Measurements from ENCODE around the gene EPHA6.
"Not testable (repeated sequence)": the region's sequence is repeated elsewhere in the genome, so short reads cannot be mapped to it uniquely, and the experiment has no call there.

EPHA6 gene

DNA sequence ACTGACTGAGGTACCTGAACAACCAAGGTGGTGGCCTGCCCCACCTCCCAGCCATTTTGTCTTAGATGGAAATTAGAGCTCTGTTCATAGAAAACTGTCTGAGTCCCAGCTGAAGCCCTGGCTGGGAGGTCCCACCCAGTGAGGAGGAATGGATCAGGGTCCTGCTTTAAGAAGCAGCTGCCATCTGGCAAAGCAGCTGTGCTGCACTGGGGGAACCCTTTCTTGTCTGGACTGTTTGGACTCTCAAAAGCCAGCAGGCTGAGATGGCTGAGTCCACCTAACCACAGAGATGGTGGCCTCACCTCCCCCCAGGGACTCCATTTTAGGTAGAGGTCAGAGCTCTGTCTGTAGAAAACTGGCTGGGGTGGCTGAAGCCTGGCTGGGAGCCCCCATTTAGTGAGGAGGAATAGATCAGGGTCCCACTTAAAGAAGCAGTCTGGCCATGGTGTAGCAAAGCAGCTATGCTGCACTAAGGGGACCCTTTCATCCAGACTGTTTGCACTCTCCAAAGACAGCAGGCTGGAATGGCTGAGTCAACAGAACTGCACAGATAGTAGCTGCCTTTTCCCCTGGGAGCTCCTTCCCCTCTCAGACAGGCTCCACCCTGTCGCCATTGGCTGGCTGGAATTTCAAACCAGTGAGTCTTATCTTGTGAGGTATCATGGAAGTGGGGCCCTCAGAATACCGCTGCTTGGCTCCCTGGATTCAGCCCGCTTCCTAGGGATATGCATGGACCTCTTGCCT lies 116.9 kb downstream of the EPHA6 start:
- no peak for DNase-seq

DNA sequence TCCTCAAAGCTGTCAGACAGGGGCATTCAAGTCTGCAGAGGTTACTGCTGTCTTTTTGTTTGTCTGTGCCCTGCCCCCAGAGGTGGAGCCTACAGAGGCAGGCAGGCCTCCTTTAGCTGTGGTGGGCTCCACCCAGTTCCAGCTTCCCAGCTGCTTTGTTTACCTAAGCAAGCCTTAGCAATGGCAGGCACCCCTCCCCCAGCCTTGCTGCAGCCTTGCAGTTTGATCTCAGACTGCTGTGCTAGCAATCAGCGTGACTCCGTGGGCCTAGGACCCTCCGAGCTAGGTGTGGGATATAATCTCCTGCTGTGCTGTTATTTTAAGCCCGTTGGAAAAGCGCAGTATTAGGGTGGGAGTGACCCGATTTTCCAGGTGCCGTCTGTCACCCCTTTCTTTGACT lies 127.7 kb downstream of the EPHA6 start:
- DNase-seq = not testable (repeated sequence)

DNA sequence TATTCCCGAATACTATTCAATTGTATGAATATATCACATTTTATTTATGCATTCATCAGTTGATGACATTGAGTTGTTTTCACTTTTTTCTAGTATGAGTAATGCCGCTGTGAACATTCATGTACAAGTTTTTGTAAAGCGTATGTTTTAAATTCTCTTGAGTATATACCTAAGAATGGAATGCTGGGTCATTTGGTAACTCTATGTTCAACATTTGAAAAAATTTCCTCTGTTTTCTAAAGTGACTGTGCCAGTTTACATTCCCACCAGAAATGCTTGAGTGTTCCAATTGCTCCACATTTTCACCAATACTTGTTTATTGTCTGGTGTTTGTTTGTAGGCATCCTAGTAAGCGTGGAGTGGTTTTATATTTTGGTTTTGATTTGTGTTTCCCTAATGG lies 144.5 kb downstream of the EPHA6 start:
- DNase-seq = no peak

DNA sequence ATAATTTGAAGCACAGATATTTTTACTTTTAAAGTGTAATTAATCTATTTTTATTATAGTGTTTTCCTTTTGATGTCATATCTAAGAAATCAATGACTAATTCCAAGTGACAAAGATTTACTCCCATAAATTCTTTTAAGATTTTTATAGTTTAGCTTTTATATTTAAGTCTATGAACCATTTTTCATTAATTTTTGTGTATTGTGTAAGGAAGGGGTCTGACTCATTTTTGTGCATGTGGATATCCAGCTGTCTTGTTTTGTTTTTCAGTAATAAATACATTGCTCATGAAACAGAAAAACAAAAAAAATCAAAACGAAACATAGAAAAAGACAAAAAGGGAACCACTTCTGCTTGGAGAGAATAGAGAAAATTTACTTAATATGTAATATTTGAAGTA lies 145.1 kb downstream of the EPHA6 start:
- no peak for DNase-seq

GRCh38 chr3:96959901-96960641 lies 145.7 kb downstream of the EPHA6 start:
- DNase-seq = no peak

DNA sequence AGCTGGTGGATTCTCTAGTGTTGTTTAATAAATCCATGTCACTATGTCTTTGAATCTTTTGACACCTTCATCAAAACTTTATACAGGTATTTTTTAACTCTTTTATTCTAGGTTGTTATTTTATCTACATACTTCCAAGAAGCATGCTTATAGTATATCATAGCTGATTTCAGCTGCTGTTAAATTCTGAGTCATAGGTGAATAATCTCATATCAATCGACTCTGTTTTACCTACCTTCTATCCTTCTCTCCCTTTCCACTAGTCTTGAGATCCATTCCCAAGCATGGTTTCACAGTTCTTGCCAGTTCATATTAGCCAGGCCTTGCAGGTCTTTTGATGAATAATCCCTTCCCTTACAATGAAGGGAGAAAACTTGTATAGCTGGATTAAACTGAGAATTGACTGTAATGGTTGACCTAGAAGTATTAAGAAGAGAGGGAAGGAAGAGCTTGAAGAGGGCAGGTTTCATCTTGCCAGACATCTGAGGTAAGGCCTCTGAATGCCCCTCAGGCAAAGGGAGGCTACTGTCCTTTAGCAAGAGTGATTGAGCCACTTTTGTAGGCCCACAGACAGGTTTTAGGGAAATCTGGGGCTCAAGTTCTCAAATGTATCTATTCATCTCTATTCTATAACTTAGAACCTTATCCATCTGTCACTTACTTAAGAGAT lies 146.4 kb downstream of the EPHA6 start:
- DNase-seq = no peak

GRCh38 chr3:96961576-96961975 lies 147.2 kb downstream of the EPHA6 start:
- no peak for DNase-seq

DNA sequence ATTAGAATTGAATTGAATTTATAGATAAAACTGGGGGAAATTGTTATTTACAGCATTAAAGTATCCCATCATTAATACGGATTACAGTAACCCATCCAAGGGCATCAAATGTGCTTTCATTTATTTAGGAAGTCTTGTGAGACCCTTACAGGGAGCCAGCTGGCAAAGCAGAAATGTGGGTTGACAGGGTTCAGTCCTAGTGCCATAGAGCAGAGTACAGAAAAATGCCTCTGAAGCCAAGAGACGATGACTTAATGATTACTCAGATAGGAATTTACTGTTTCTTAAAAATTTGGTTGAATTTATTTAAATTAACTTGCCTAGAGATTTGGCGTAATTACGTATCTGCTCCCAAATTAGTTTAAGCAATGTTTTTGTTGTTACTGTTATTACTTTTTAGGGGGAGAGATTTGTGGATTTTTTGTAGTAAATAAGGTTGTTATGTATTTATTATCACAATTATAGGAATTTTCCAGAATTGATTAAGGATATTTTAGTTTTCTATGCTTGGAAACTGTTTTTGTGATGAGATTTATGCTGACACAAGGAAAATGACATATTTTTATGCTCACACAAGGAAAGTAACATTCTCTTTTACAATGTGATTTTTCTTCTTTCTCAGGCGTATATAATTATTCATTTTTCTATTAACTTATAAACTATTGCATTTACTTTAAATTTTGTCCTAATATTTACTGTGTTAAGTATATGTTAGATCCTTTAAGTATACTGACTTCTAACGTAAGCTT lies 152.0 kb downstream of the EPHA6 start:
- DNase-seq = no peak

DNA sequence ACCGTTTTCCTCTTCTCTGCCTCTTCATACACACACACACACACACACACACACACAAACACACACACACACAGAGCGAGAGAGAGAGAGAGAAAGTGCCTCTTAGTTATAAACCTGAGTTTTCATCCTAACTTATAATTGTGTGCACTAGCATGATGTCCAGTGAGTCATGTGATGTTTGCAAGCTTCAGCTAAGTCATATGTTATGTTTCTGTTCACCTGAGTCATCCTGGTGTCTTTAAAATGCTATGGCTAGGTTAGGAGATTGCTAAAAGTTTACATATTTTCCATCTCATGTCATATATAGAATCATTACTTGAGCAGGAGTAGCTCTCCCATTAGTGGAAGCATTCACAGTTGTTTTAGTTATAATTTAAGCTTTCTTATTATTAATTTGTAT lies 155.8 kb downstream of the EPHA6 start:
- DNase-seq = no peak

GRCh38 chr3:96977671-96978070 lies 163.3 kb downstream of the EPHA6 start:
- no peak for DNase-seq

- DNase-seq = not testable (repeated sequence)
These were observed 169.3 kb downstream of the EPHA6 start for GRCh38 chr3:96983716-96984115.

- DNase-seq = no peak
These were observed 171.8 kb downstream of the EPHA6 start for GRCh38 chr3:96986241-96986640.

DNA sequence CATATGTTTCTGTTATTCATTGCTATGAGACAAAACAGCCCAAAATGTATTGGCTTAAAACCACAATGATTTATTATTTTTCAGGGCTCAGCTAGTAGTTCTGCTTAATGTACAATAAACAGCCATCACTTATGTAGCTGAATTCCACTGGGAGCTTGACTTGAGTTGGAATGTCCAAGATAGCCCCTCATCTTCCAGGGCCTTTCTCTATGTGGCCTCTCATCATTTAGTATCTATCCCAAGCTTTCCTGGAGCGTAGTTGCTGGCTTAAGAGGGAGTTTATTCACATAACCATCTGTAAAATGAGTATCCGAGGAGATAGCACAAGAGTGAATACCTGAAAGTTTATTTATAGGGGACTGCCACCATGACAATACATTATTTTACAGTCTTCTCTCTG lies 176.8 kb downstream of the EPHA6 start:
- no peak for DNase-seq

GRCh38 chr3:96991800-96992365 lies 177.5 kb downstream of the EPHA6 start:
- DNase-seq = no peak

DNA sequence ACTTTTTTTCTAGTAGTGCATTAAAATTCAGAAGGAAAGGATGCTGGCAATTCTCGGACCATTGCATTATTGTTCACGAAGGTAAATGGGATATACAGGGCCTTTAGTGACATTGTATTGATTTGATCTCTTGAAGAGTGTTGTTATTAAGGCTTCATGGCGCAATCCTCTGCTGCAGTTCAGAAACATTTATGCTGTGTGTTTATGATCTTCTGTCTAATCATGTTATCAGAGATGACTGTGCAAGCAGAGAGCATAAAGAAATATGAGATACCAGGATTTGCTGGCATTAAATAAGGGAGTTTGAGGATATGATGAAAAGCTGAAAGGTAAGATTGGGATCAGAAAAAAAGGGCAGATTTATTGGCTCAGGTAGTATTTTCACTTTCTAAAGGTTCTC lies 180.6 kb downstream of the EPHA6 start:
- DNase-seq = no peak

DNA sequence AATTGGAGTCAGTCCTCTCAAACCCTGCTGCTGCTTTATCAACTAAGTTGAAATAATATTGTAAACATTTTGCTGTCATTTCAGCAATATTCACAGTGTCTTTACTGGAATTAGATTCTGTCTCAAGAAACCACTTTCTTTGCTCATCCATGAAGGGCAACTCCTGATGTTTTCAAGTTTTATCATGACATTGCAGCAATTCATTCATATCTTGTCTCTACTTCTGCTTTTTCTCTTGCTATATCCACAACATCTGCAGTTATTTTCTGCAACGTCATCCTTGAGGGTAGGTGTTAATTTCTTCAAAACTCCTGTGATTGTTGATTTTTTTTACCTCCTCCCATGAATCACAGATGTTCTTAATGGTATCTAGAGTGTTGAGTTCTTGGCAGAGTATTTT lies 181.6 kb downstream of the EPHA6 start:
- DNase-seq = no peak

DNA sequence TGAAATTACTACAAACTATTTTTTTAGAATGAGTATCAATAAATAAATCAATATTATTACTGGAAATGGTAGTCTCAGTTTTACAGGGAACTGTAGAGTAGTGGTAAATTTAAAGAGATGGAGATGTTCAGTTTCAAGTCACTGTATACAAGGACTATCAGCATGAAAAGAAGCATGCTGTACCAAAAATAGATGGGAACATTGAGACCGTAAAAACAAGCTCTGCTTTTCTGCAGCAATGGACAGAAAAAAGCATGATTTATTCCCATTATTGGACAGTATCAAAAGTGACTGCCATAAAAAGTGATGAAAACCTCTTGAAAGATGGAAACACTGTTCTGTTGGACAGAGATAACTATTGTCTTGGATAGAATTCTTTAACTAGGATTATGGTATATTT lies 187.2 kb downstream of the EPHA6 start:
- no peak for DNase-seq

GRCh38 chr3:97009427-97010019 lies 195.1 kb downstream of the EPHA6 start:
- DNase-seq = no peak

- no peak for DNase-seq
These were observed 196.7 kb downstream of the EPHA6 start for GRCh38 chr3:97010881-97011657.

DNA sequence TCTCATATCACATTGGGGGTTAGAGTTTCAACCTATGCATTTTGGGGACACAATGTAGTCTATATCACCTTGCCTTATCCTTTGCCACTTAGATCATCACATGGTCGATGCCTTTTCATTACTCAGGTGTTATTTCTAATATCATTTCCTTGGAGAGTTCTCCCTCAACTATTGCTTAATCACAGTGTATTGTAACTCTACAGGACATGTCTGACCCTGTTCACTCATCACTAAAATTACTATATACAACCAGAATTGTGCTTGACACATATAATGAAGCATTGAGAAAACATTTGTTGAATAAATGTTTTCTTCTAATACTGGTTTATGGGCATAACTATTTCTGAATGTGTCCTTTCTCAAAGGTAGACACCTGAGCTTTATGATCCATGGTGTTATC lies 207.4 kb downstream of the EPHA6 start:
- DNase-seq = no peak

DNA sequence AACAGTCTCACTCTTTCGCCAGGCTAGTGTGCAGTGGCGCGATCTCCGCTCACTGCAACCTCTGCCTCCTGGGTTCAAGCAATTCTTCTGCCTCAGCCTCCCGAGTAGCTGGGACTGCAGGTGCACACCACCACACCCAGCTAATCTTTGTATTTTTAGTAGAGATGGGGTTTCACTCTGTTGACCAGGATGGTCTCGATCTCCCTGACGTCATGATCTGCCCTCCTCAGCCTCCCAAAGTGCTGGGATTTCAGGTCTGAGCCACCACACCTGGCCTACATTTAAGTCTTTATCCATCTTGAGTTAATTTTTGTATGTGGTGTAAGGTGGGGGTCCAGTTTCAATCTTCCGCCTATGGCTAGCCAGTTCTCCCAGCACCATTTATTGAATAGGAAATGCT lies 211.2 kb downstream of the EPHA6 start:
- not testable (repeated sequence) for DNase-seq

DNA sequence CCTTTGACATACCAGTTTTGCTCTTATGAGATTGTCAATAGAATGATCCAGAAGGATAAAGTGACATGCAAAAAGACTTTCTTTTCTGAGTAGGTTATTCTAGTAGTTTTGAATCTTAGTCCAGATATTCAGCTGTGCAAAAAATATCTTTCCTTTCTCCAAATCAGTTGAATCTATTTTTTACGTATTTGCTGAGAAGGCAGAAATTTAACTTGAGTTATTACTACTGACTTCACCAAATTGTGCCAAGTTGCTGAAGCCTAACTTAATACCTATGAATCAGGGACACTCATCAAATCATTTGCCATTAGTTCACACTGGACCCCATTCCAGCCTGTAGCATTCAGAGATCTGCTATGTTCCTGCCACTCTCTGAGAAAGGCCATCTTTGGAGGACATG lies 215.6 kb downstream of the EPHA6 start:
- DNase-seq = no peak

Data from CD4-positive, alpha-beta T cell treated with Interleukin-1 beta for 1 hour (primary cell).